IMR-90 (cell line): ENCODE data around the gene ADAP1.

Source experiments
- MXI1 ChIP-seq: IDR thresholded peaks from 2 replicates; pipeline ENCODE4 v1.6.1; 2012; ENCODE audit warnings: low read depth, mild to moderate bottlenecking, low read length, moderate library complexity, borderline replicate concordance
- TF ChIP-seq, protein P1 (sequence below): conservative IDR thresholded peaks from 2 replicates; pipeline ENCODE4 v1.5.1; 2012; ENCODE audit warnings: mild to moderate bottlenecking, low read depth, low read length, improper control_type of control experiment

DNA sequence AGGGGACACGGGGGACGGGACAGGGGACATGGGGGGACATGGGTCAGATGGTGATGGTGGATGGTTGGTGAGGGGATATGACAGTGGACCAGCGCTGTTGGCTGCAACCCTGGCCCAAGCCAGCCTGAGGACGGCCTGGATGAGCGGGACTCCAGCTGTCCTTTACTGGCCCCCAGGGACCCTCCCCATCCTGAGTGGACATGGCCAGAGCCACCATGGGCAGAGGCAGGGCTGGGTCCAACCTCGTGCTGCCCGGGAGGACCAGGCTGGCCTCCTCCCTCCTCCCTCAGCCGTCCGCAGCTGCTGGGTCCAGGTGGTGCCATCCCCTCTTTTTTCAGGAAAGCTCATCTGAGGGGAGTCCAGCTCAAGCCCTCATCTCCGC, 47.7 kb downstream of the ADAP1 start:
- TF ChIP-seq, protein P1, sequence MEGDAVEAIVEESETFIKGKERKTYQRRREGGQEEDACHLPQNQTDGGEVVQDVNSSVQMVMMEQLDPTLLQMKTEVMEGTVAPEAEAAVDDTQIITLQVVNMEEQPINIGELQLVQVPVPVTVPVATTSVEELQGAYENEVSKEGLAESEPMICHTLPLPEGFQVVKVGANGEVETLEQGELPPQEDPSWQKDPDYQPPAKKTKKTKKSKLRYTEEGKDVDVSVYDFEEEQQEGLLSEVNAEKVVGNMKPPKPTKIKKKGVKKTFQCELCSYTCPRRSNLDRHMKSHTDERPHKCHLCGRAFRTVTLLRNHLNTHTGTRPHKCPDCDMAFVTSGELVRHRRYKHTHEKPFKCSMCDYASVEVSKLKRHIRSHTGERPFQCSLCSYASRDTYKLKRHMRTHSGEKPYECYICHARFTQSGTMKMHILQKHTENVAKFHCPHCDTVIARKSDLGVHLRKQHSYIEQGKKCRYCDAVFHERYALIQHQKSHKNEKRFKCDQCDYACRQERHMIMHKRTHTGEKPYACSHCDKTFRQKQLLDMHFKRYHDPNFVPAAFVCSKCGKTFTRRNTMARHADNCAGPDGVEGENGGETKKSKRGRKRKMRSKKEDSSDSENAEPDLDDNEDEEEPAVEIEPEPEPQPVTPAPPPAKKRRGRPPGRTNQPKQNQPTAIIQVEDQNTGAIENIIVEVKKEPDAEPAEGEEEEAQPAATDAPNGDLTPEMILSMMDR, result no peak
- TF ChIP-seq MXI1, result no peak
